Activated CD4-positive, alpha-beta T cell treated with anti-CD3 and anti-CD28 coated beads, Interleukin-2, amount 10 ng/mL, durations not matched to agents 24 days and 14 days (primary cell): ENCODE results near the gene PNPLA6. TPM values are rescaled to one million over a fixed set of nuclear protein-coding genes. Genes with fewer than 3 reads are reported as not detected.

ENCODE experiments used
- total RNA-seq: library from RNA; stranded (reverse); gene quantifications from 2 replicates; pipeline ENCODE4 v1.2.3, GENCODE V29; 2022

The PNPLA6 gene
- total RNA-seq, 1 donor from 2014 or later, result 125 TPM

Other genes with a start within 250 kb of the PNPLA6 start
- gene INSR, start 241.3 kb upstream of the PNPLA6 start, total RNA-seq, result 1.7 and 1.9 TPM in 2 replicates
- 30.6 and 34.8 TPM in 2 replicates for gene ARHGEF18, start 186.8 kb upstream of the PNPLA6 start, total RNA-seq
- gene PEX11G, start 46.7 kb upstream of the PNPLA6 start, total RNA-seq, result 1.1 and 1.2 TPM in 2 replicates
- 5.1 and 5.7 TPM in 2 replicates for gene ZNF358, start 19.6 kb upstream of the PNPLA6 start, total RNA-seq
- gene MCOLN1, start 13.1 kb upstream of the PNPLA6 start, total RNA-seq, result 13.3 and 13.7 TPM in 2 replicates
- 0.09 and 0.69 TPM in 2 replicates for gene CAMSAP3, start 60.1 kb downstream of the PNPLA6 start, total RNA-seq
- gene XAB2, start 93.8 kb downstream of the PNPLA6 start, total RNA-seq, result 51.0 and 51.6 TPM in 2 replicates
- gene PET100, start 94.1 kb downstream of the PNPLA6 start, total RNA-seq, result 99.2 and 110 TPM in 2 replicates
- gene PCP2, start 98.0 kb downstream of the PNPLA6 start, total RNA-seq, result 1.3 and 1.5 TPM in 2 replicates
- 83.4 and 84.3 TPM in 2 replicates for gene STXBP2, start 101.4 kb downstream of the PNPLA6 start, total RNA-seq
- gene RETN, start 133.3 kb downstream of the PNPLA6 start, total RNA-seq, result not detected in 2 replicates
- not detected in 2 replicates for gene MCEMP1, start 141.4 kb downstream of the PNPLA6 start, total RNA-seq
- 82.9 and 84.1 TPM in 2 replicates for gene TRAPPC5, start 145.1 kb downstream of the PNPLA6 start, total RNA-seq
- not detected in 2 replicates for gene FCER2, start 166.4 kb downstream of the PNPLA6 start, total RNA-seq
- gene CLEC4G, start 196.4 kb downstream of the PNPLA6 start, total RNA-seq, result not detected in 2 replicates
- gene CD209, start 211.8 kb downstream of the PNPLA6 start, total RNA-seq, result not detected in 2 replicates
- gene CLEC4M, start 227.5 kb downstream of the PNPLA6 start, total RNA-seq, result not detected in 2 replicates